SK-N-SH (cell line): Measurements from ENCODE around the gene ERC2. TPM values are rescaled to one million over a fixed set of nuclear protein-coding genes. Genes with fewer than 3 reads are reported as not detected.

Experiments
- CTCF ChIA-PET: fragments of 300-600, 350-600 bp; formaldehyde crosslinking; extraction: SDS; loops from one replicate; lab custom pipeline; 2021; lab: Yijun Ruan, JAX
- POLR2A ChIA-PET: fragments of 350-600 bp; sonication (Branson Sonifier 250); formaldehyde crosslinking; extraction: SDS; loops from one replicate; lab custom pipeline; 2020; ENCODE audit warnings: antibody characterized with exemption, inconsistent platforms; lab: Yijun Ruan, JAX
- DNase-seq: peaks from one replicate; pipeline ENCODE4 v3.0.0; 2012
- H2AFZ ChIP-seq: fragments of 200-600 bp; sonication (generic); 2 replicates; pipeline ENCODE4 v1.8.1; 2016; ENCODE audit warnings: antibody characterized with exemption, mild to moderate bottlenecking, low read depth
- H3F3A ChIP-seq: fragments of 200-600 bp; sonication (generic); replicated peaks from 2 replicates; pipeline ENCODE3; 2016; ENCODE audit warnings: antibody characterized with exemption, mild to moderate bottlenecking; ENCODE audit not compliant: insufficient read depth
- H3K27ac ChIP-seq, 2 experiments: fragments of 200-500 bp in 1 of 2; fragments of 200-600 bp in 1 of 2; sonication (Bioruptor generic) in 1 of 2; sonication (generic), shearing (Covaris generic) in 1 of 2; 2 replicates each; pipeline versions ENCODE4 v1.5.1 to v1.6.1; 2014 to 2016; ENCODE audit warnings: low read depth in 2 of 2, inconsistent platforms in 1 of 2, low read length in 1 of 2, mild to moderate bottlenecking in 1 of 2, mixed read lengths in 1 of 2
- H3K27me3 ChIP-seq: fragments of 200-600 bp; sonication (generic), shearing (Covaris generic); 2 replicates; pipeline ENCODE4 v1.6.1; 2016; ENCODE audit warnings: mixed run types; ENCODE audit not compliant: insufficient read depth
- H3K36me3 ChIP-seq, 2 experiments: fragments of 200-500 bp in 1 of 2; fragments of 200-600 bp in 1 of 2; sonication (Bioruptor generic) in 1 of 2; sonication (generic) in 1 of 2; replicated peaks in 1 of 2; 2 replicates each; pipeline versions ENCODE3 to v1.5.1; 2014 to 2016; ENCODE audit warnings: low read length in 1 of 2, mild to moderate bottlenecking in 1 of 2; ENCODE audit not compliant: insufficient read depth in 2 of 2, control insufficient read depth in 1 of 2
- H3K4me1 ChIP-seq, 2 experiments: fragments of 200-500 bp in 1 of 2; fragments of 200-600 bp in 1 of 2; sonication (Bioruptor generic) in 1 of 2; sonication (generic), shearing (Covaris generic) in 1 of 2; 2 replicates each; pipeline versions ENCODE4 v1.5.1 to v1.6.1; 2014 to 2016; ENCODE audit warnings: low read depth in 1 of 2, low read length in 1 of 2, mixed run types in 1 of 2; ENCODE audit not compliant: insufficient read depth in 2 of 2, control insufficient read depth in 1 of 2
- H3K4me2 ChIP-seq: fragments of 200-600 bp; sonication (generic), shearing (Covaris generic); 2 replicates; pipeline ENCODE4 v1.6.1; 2017; ENCODE audit warnings: mixed run types
- H3K4me3 ChIP-seq, 2 experiments: fragments of 200-500 bp in 1 of 2; fragments of 200-600 bp in 1 of 2; sonication (Bioruptor generic) in 1 of 2; sonication (generic), shearing (Covaris generic) in 1 of 2; 2 replicates each; pipeline versions ENCODE4 v1.5.1 to v1.8.1; 2014 to 2016; ENCODE audit warnings: low read depth in 2 of 2, inconsistent platforms in 1 of 2, low read length in 1 of 2, mild to moderate bottlenecking in 1 of 2, mixed read lengths in 1 of 2, moderate library complexity in 1 of 2
- H3K79me2 ChIP-seq: fragments of 200-600 bp; sonication (generic); 2 replicates; pipeline ENCODE4 v1.8.1; 2017; ENCODE audit warnings: mild to moderate bottlenecking; ENCODE audit not compliant: insufficient read depth
- H3K9ac ChIP-seq: fragments of 200-600 bp; sonication (generic); 2 replicates; pipeline ENCODE4 v1.6.1; 2017; ENCODE audit warnings: mixed run types
- H3K9me2 ChIP-seq: fragments of 200-600 bp; sonication (generic); 2 replicates; pipeline ENCODE4 v1.6.1; 2017; ENCODE audit warnings: mixed run types
- H3K9me3 ChIP-seq: fragments of 200-600 bp; sonication (generic); 2 replicates; pipeline ENCODE4 v1.6.1; 2017; ENCODE audit warnings: mixed run types, mild to moderate bottlenecking, moderate library complexity
- H4K20me1 ChIP-seq: fragments of 200-600 bp; sonication (generic); 2 replicates; pipeline ENCODE4 v1.6.1; 2017; ENCODE audit warnings: mild to moderate bottlenecking, mixed run types; ENCODE audit not compliant: insufficient read depth
- CHD2 ChIP-seq: fragments of 150-350 bp; IDR thresholded peaks from 2 replicates; pipeline ENCODE4 v1.6.1; 2018; ENCODE audit warnings: low read length; ENCODE audit not compliant: partially characterized antibody
- EP300 ChIP-seq, 2 experiments: IDR thresholded peaks; 2 replicates each; pipeline versions ENCODE4 v1.4.0 to v1.6.1; 2012; ENCODE audit warnings: borderline replicate concordance in 1 of 2, low read depth in 1 of 2, low read length in 1 of 2
- EZH2phosphoT487 ChIP-seq: fragments of 200-600 bp; sonication (generic); IDR thresholded peaks from 2 replicates; pipeline ENCODE4 v1.6.1; 2017; ENCODE audit warnings: low read depth, mixed run types, mild to moderate bottlenecking, antibody characterized with exemption, moderate library complexity, borderline replicate concordance
- FOSL2 ChIP-seq: IDR thresholded peaks from 2 replicates; pipeline ENCODE4 v1.4.0; 2012; ENCODE audit warnings: low read depth, mild to moderate bottlenecking, moderate library complexity, borderline replicate concordance
- FOXJ3 ChIP-seq: sonication (generic); formaldehyde crosslinking; IDR thresholded peaks from 2 replicates; pipeline ENCODE4 v1.5.1; 2020; ENCODE audit warnings: mild to moderate bottlenecking, missing genetic modification reagents
- FOXM1 ChIP-seq: IDR thresholded peaks from 2 replicates; pipeline ENCODE4 v1.4.0; 2012; ENCODE audit warnings: low read depth, mild to moderate bottlenecking
- GABPA ChIP-seq: IDR thresholded peaks from 2 replicates; pipeline ENCODE4 v1.4.0; 2012; ENCODE audit warnings: low read depth, mild to moderate bottlenecking
- JUND ChIP-seq: IDR thresholded peaks from 2 replicates; pipeline ENCODE4 v1.4.0; 2012
- MAX ChIP-seq: IDR thresholded peaks from 2 replicates; pipeline ENCODE4 v1.4.0; 2012; ENCODE audit warnings: low read depth
- MEF2A ChIP-seq: IDR thresholded peaks from 2 replicates; pipeline ENCODE4 v1.4.0; 2012; ENCODE audit warnings: low read depth, borderline replicate concordance
- MXI1 ChIP-seq: IDR thresholded peaks from 2 replicates; pipeline ENCODE4 v1.6.1; 2012; ENCODE audit warnings: mild to moderate bottlenecking, low read depth, low read length, improper control_type of control experiment
- NFIC ChIP-seq: IDR thresholded peaks from 2 replicates; pipeline ENCODE4 v1.4.0; 2012; ENCODE audit warnings: borderline replicate concordance
- PBX3 ChIP-seq: IDR thresholded peaks from 2 replicates; pipeline ENCODE4; 2012
- RCOR1 ChIP-seq: fragments of 150-350 bp; IDR thresholded peaks from 2 replicates; pipeline ENCODE4 v1.6.1; 2017; ENCODE audit warnings: antibody characterized with exemption, low read length
- REST ChIP-seq: IDR thresholded peaks from 2 replicates; pipeline ENCODE4 v1.6.1; 2012; ENCODE audit warnings: mild to moderate bottlenecking, low read depth, low read length, moderate library complexity
- RFX5 ChIP-seq: IDR thresholded peaks from 2 replicates; pipeline ENCODE4 v1.6.1; 2012; ENCODE audit warnings: mild to moderate bottlenecking, improper control_type of control experiment, low read length
- RXRA ChIP-seq: IDR thresholded peaks from 2 replicates; pipeline ENCODE4 v1.4.0; 2012; ENCODE audit warnings: low read depth, mild to moderate bottlenecking, borderline replicate concordance
- SIN3A ChIP-seq: IDR thresholded peaks from 2 replicates; pipeline ENCODE4 v1.6.1; 2012; ENCODE audit warnings: low read depth, mild to moderate bottlenecking, low read length, moderate library complexity, borderline replicate concordance
- SMC3 ChIP-seq: IDR thresholded peaks from 2 replicates; pipeline ENCODE4 v1.6.1; 2012; ENCODE audit warnings: low read depth, low read length, improper control_type of control experiment
- TAF1 ChIP-seq: IDR thresholded peaks from 2 replicates; pipeline ENCODE4 v1.6.1; 2012; ENCODE audit warnings: low read depth, mild to moderate bottlenecking, low read length, moderate library complexity, borderline replicate concordance
- TEAD4 ChIP-seq: IDR thresholded peaks from 2 replicates; pipeline ENCODE4 v1.4.0; 2012; ENCODE audit warnings: mild to moderate bottlenecking, borderline replicate concordance; ENCODE audit not compliant: insufficient read depth
- USF1 ChIP-seq: IDR thresholded peaks from 2 replicates; pipeline ENCODE4 v1.4.0; 2012; ENCODE audit warnings: low read depth, borderline replicate concordance
- ZBTB33 ChIP-seq: IDR thresholded peaks from 2 replicates; pipeline ENCODE4 v1.4.0; 2012; ENCODE audit warnings: low read depth, borderline replicate concordance
- WGBS: methylation state at CpG from one replicate; pipeline ENCODE4 v1.1.6; 2017; ENCODE audit warnings: low lambda C conversion rate; 5-methylcytosine and 5-hydroxymethylcytosine counted together
- polyA plus RNA-seq, 3 experiments: library from polyadenylated mRNA; depleted of rRNA; stranded (reverse); fragments of >200 nt; gene quantifications; 2 replicates each; pipeline ENCODE4 v1.2.3, GENCODE V29; 2012

ERC2 gene
- polyA plus RNA-seq, 1 of the 3 experiments (the other 2 are of a cell fraction): 1.6 TPM

- TF ChIP-seq NFIC: 0 out of 2 replicates have a peak, but pooled peaks have one; percentile 31
- no peak for TF ChIP-seq ZBTB33
- no peak for TF ChIP-seq SMC3
- no peak for TF ChIP-seq MXI1
- TF ChIP-seq TEAD4: 0 out of 2 replicates have a peak, but pooled peaks have one; percentile 25
- peak; percentile 43 for TF ChIP-seq PBX3
These were observed 334.8 kb downstream of the ERC2 start (continued) for GRCh38 chr3:56133423-56133822.

- H4K20me1 ChIP-seq: no peaks in the 10 kb centered on the region
- no peak for DNase-seq
- H3K27ac ChIP-seq: peak overlapping the region in 1 of 2 experiments; percentile 90; a peak in 2 of 4 replicates
- no peaks in the 10 kb centered on the region for H3K9me2 ChIP-seq
- CTCF ChIA-PET: interaction anchor here (1.0 to 1.3 kb wide), 2 partner anchors 14 to 24 kb away, joined by 3 read pairs; no protein-coding TSS in a partner anchor
- H3K79me2 ChIP-seq: no peaks in the 10 kb centered on the region
- no peak overlapping the region; the same call in 1 of the 2 replicates for H2AFZ ChIP-seq
- POLR2A ChIA-PET: no interaction called here
- 76% methylated on average over 3 of the region's 3 CpGs for WGBS
- no peaks in the 10 kb centered on the region for H3K9me3 ChIP-seq
- peak overlapping the region; percentile 33; the same call in 1 of the 2 replicates for H3K4me2 ChIP-seq
- H3K36me3 ChIP-seq: no peaks in the 10 kb centered on the region
- peaks cover 23% of the 10 kb centered on the region for H3F3A ChIP-seq
- no peaks in the 10 kb centered on the region for H3K27me3 ChIP-seq
- H3K9ac ChIP-seq: no peak overlapping the region
- no peak overlapping the region for H3K4me3 ChIP-seq
- H3K4me1 ChIP-seq: peaks cover 2 to 15% of the 10 kb centered on the region in 2 experiments
- no peak for TF ChIP-seq GABPA
- TF ChIP-seq SMC3: no peak
- no peak for TF ChIP-seq MAX
- no peak for TF ChIP-seq RFX5
- TF ChIP-seq EP300 (IDR thresholded peaks at IDR 0.05; ENCODE audit: borderline replicate concordance in 1 of 2, low read depth in 1 of 2, low read length in 1 of 2): no peak
- no peak for TF ChIP-seq SIN3A
- no peak for TF ChIP-seq RXRA
- TF ChIP-seq TEAD4: no peak
- no peak for TF ChIP-seq EZH2phosphoT487
- TF ChIP-seq FOSL2: no peak
- no peak for TF ChIP-seq FOXM1
- TF ChIP-seq REST: no peak
- no peak for TF ChIP-seq TAF1
- TF ChIP-seq FOXJ3 (CRISPR knock-in tag): no peak
- no peak for TF ChIP-seq USF1
- TF ChIP-seq JUND: no peak
- no peak for TF ChIP-seq CHD2
- TF ChIP-seq MEF2A: no peak
- no peak for TF ChIP-seq RCOR1
These were observed 335.5 kb downstream of the ERC2 start for GRCh38 chr3:56132762-56133161.
